ENCODE results near the gene FEZ2.
A peak's percentile ranks its signal among the peaks of the same experiment; 100 is the strongest.

The FEZ2 gene

GRCh38 chr2:36526226-36526625 is 71.7 kb downstream of the FEZ2 start:
- DNase-seq = no peak

GRCh38 chr2:36525245-36525644 is 72.7 kb downstream of the FEZ2 start:
- DNase-seq = no peak

GRCh38 chr2:36523153-36523552 is 74.8 kb downstream of the FEZ2 start:
- DNase-seq = no peak

- no peak for DNase-seq
Measured at GRCh38 chr2:36520431-36520830, 77.5 kb downstream of the FEZ2 start.

- DNase-seq = no peak
Measured at GRCh38 chr2:36516136-36516870, 81.7 kb downstream of the FEZ2 start.

- no peak for DNase-seq
Measured at GRCh38 chr2:36515538-36515937, 82.4 kb downstream of the FEZ2 start.

GRCh38 chr2:36513661-36514060 is 84.3 kb downstream of the FEZ2 start:
- no peak for DNase-seq

GRCh38 chr2:36512705-36513104 is 85.3 kb downstream of the FEZ2 start:
- DNase-seq = no peak

- DNase-seq = no peak
Measured at GRCh38 chr2:36511858-36512603, 85.9 kb downstream of the FEZ2 start.

GRCh38 chr2:36509075-36509474 is 88.9 kb downstream of the FEZ2 start:
- no peak for DNase-seq

GRCh38 chr2:36507408-36507812 is 90.6 kb downstream of the FEZ2 start:
- DNase-seq = peak; percentile 1
